Endothelial cell of umbilical vein (primary cell): Measurements from ENCODE around the gene EMP3. TPM values are rescaled to one million over a fixed set of nuclear protein-coding genes. Genes with fewer than 3 reads are reported as not detected.

Experiments used
- BruUV-seq: library from RNA; stranded (reverse); fragments of 400-500 nt; replicated peaks from 2 replicates; lab custom pipeline; 2021; lab: Mats Ljungman, UMichigan
- CTCF ChIA-PET: fragments of 300-600, 350-600 bp; sonication (Branson Sonifier 250); formaldehyde crosslinking; loops from one replicate; lab custom pipeline; 2021; ENCODE audit warnings: antibody characterized with exemption, inconsistent platforms; lab: Charles Lee
- POLR2A ChIA-PET: fragments of 300-600, 350-600 bp; sonication (Branson Sonifier 250); formaldehyde crosslinking; loops from one replicate; lab custom pipeline; 2021; ENCODE audit warnings: antibody characterized with exemption, inconsistent platforms; lab: Charles Lee
- DNase-seq: peaks from one replicate; pipeline ENCODE4 v3.0.0-alpha.2; 2011; ENCODE audit warnings: low read depth, low spot score
- FAIRE-seq: peaks from 2 replicates; lab custom pipeline; 2011; peaks lifted over from hg19 to GRCh38; lab: Jason Lieb, UNC
- H2AFZ ChIP-seq: 2 replicates; pipeline ENCODE4 v1.6.0; 2012; ENCODE audit warnings: low read depth, low read length, control low read depth, inconsistent platforms
- H3K27ac ChIP-seq: 2 replicates; pipeline ENCODE4 v1.5.1; 2011; ENCODE audit warnings: low read depth, mild to moderate bottlenecking, control low read depth, low read length, moderate library complexity; ENCODE audit not compliant: insufficient read depth
- H3K27me3 ChIP-seq, 2 experiments: 2 replicates each; pipeline versions ENCODE4 v1.6.0 to v1.6.1; 2011; ENCODE audit warnings: low read length in 2 of 2, mixed read lengths in 1 of 2; ENCODE audit not compliant: control insufficient read depth in 2 of 2, insufficient read depth in 2 of 2
- H3K36me3 ChIP-seq, 2 experiments: 2 replicates in 1 of 2; 3 replicates in 1 of 2; pipeline ENCODE4 v1.5.1; 2011; ENCODE audit warnings: low read length in 2 of 2, mild to moderate bottlenecking in 1 of 2, moderate library complexity in 1 of 2; ENCODE audit not compliant: control insufficient read depth in 2 of 2, insufficient read depth in 2 of 2; ENCODE audit errors: extremely low read depth in 1 of 2
- H3K4me1 ChIP-seq: 3 replicates; pipeline ENCODE4 v1.5.1; 2011; ENCODE audit warnings: mild to moderate bottlenecking, low read length; ENCODE audit not compliant: control insufficient read depth, insufficient read depth; ENCODE audit errors: extremely low read depth
- H3K4me2 ChIP-seq: 2 replicates; pipeline ENCODE4 v1.6.1; 2011; ENCODE audit warnings: low read length, control low read depth, mixed read lengths; ENCODE audit not compliant: insufficient read depth
- H3K4me3 ChIP-seq, 3 experiments: fragments of 200-600 bp in 1 of 3; sonication (generic), shearing (Covaris generic) in 1 of 3; replicated peaks in 1 of 3; 2 replicates each; pipeline ENCODE4 v1.5.1; 2011 to 2016; ENCODE audit warnings: control low read depth in 3 of 3, low read length in 3 of 3, mild to moderate bottlenecking in 2 of 3, inconsistent platforms in 1 of 3, low read depth in 1 of 3, moderate library complexity in 1 of 3; ENCODE audit not compliant: insufficient read depth in 1 of 3
- H3K79me2 ChIP-seq: 2 replicates; pipeline ENCODE4 v1.6.0; 2012; ENCODE audit warnings: low read length, inconsistent platforms; ENCODE audit not compliant: control insufficient read depth, insufficient read depth
- H3K9ac ChIP-seq: replicated peaks from 2 replicates; pipeline ENCODE3; 2011; ENCODE audit warnings: low read length, control low read depth; ENCODE audit not compliant: insufficient read depth; ENCODE audit errors: extremely low read depth
- H3K9me1 ChIP-seq: replicated peaks from 3 replicates; pipeline ENCODE4 v1.6.0; 2011; ENCODE audit warnings: mild to moderate bottlenecking, low read length; ENCODE audit not compliant: control insufficient read depth, insufficient read depth; ENCODE audit errors: extremely low read depth
- H3K9me3 ChIP-seq: replicated peaks from 2 replicates; pipeline ENCODE4 v1.5.1; 2012; ENCODE audit warnings: low read length, inconsistent platforms; ENCODE audit not compliant: control insufficient read depth, insufficient read depth
- H4K20me1 ChIP-seq: replicated peaks from 2 replicates; pipeline ENCODE3; 2011; ENCODE audit warnings: mild to moderate bottlenecking, low read length; ENCODE audit not compliant: control insufficient read depth, insufficient read depth; ENCODE audit errors: extremely low read depth
- CTCF ChIP-seq, 2 donors: IDR thresholded peaks; 1 replicate in 1 of 2; 2 replicates in 1 of 2; pipeline ENCODE4 v1.5.1; 2011; ENCODE audit warnings: low read length in 2 of 2, mild to moderate bottlenecking in 2 of 2, moderate library complexity in 2 of 2, control low read depth in 1 of 2, inconsistent platforms in 1 of 2, low read depth in 1 of 2; ENCODE audit not compliant: insufficient read depth in 1 of 2; ENCODE audit errors: extremely low read depth in 1 of 2
- EZH2 ChIP-seq: IDR thresholded peaks from 2 replicates; pipeline ENCODE4 v1.6.1; 2012; ENCODE audit warnings: borderline replicate concordance, low read depth, mild to moderate bottlenecking, moderate library complexity, low read length, inconsistent platforms; ENCODE audit not compliant: severe bottlenecking
- FOS ChIP-seq: IDR thresholded peaks from 2 replicates; pipeline ENCODE4 v1.6.1; 2011; ENCODE audit warnings: mild to moderate bottlenecking, low read length, moderate library complexity, borderline replicate concordance; ENCODE audit not compliant: insufficient read depth
- GATA2 ChIP-seq: IDR thresholded peaks from 2 replicates; pipeline ENCODE4 v1.7.0; 2011; ENCODE audit warnings: low read depth, mild to moderate bottlenecking, moderate library complexity, mixed read lengths, low read length; ENCODE audit not compliant: insufficient read length, insufficient read depth
- JUN ChIP-seq: IDR thresholded peaks from 2 replicates; pipeline ENCODE4 v1.6.1; 2011; ENCODE audit warnings: borderline replicate concordance, low read depth; ENCODE audit not compliant: insufficient read length, insufficient read depth
- MAX ChIP-seq: IDR thresholded peaks from 2 replicates; pipeline ENCODE4 v1.6.1; 2011; ENCODE audit not compliant: insufficient read depth, insufficient read length
- MYC ChIP-seq: IDR thresholded peaks from one replicate; pipeline ENCODE4 v1.6.1; 2011; ENCODE audit warnings: mild to moderate bottlenecking, low read depth, low read length
- POLR2A ChIP-seq: IDR thresholded peaks from 2 replicates; pipeline ENCODE4 v1.6.1; 2012; ENCODE audit warnings: low read depth, mild to moderate bottlenecking, control low read depth, low read length
- POLR2AphosphoS5 ChIP-seq: IDR thresholded peaks from 2 replicates; pipeline ENCODE4 v1.6.1; 2012; ENCODE audit warnings: low read depth, mild to moderate bottlenecking, control low read depth, low read length, moderate library complexity; ENCODE audit not compliant: insufficient read depth
- dilution Hi-C: fragments of 300-500 bp; cut with MboI; formaldehyde crosslinking; loops from one replicate; pipeline ENCODE4 v1.15.0; 2019; ENCODE audit warnings: low sequenced_read_pairs; ENCODE audit not compliant: extremely low pct_ligation_motif_present
- intact Hi-C: fragments of 100-400 bp; cut with micrococcal nuclease; formaldehyde crosslinking; loops from one replicate; pipeline ENCODE4 v1.10.0; 2022
- polyA plus RNA-seq, 4 experiments: library from polyadenylated mRNA; depleted of rRNA in 3 of 4; stranded (reverse) in 3 of 4; unstranded in 1 of 4; fragments of >200 nt; gene quantifications; 2 replicates each; pipeline versions ENCODE4 v1.2.1 to v1.2.3, GENCODE V29; 2011 to 2012; ENCODE audit warnings: missing spikeins in 1 of 4
- total RNA-seq: library from RNA; stranded (reverse); gene quantifications from 2 replicates; pipeline ENCODE4 v1.2.3, GENCODE V29; 2021

The EMP3 gene
- total and polyA plus RNA-seq, 2 donors (not counting 3 experiments of a cell fraction or from before 2014, with no cell fraction given) = 127 to 406 TPM

- H3K36me3 ChIP-seq = no peaks in the 10 kb centered on the region
- no peak for TF ChIP-seq FOS
- no peak for TF ChIP-seq CTCF (IDR thresholded peaks at IDR 0.05; ENCODE audit: extremely low read depth in 1 of 2, insufficient read depth in 1 of 2, low read depth in 1 of 2, low read length in 2 of 2)
- TF ChIP-seq GATA2 = no peak
- no peak for TF ChIP-seq MAX
- no peak for TF ChIP-seq EZH2
- TF ChIP-seq JUN = no peak
- TF ChIP-seq MYC = no peak
- no peak for TF ChIP-seq POLR2A
- TF ChIP-seq POLR2AphosphoS5 = no peak
- no peak overlapping the region for H3K4me3 ChIP-seq
- no peaks in the 10 kb centered on the region for H4K20me1 ChIP-seq
- no peaks in the 10 kb centered on the region for H3K9me3 ChIP-seq
- DNase-seq (no peak), FAIRE-seq (no peak)
- intact Hi-C loops = no loop called here
- no peak overlapping the region for H3K4me2 ChIP-seq
- no peak overlapping the region for H3K9ac ChIP-seq
- H3K9me1 ChIP-seq = no peaks in the 10 kb centered on the region
- H3K27me3 ChIP-seq = no peaks in the 10 kb centered on the region
- BruUV-seq = no TSS peak
- no peak overlapping the region for H3K27ac ChIP-seq
- no peak overlapping the region for H2AFZ ChIP-seq
- no peaks in the 10 kb centered on the region for H3K79me2 ChIP-seq
- dilution Hi-C loops = no loop called here
- ChIA-PET CTCF (no interaction called here), POLR2A (no interaction called here)
- H3K4me1 ChIP-seq = no peaks in the 10 kb centered on the region
These were observed 17.6 kb downstream of the EMP3 start for GRCh38 chr19:48342841-48343540.
